Measurements from ENCODE around the gene TMEM201.

GRCh38 chr1:9576903-9577302 lies 11.8 kb upstream of the TMEM201 start:
- no peak for TF ChIP-seq EGR1 (IDR thresholded peaks at IDR 0.05; ENCODE audit: low read depth in 2 of 2)
- TF ChIP-seq CTCF (IDR thresholded peaks at IDR 0.05; ENCODE audit: low read depth, low read length, missing input control), result no peak
